WTC11 (cell line): Measurements from ENCODE around the gene RCHY1. TPM values are rescaled to one million over a fixed set of nuclear protein-coding genes. Genes with fewer than 3 reads are reported as not detected.
"Not testable (repeated sequence)": the region's sequence is repeated elsewhere in the genome, so short reads cannot be mapped to it uniquely, and the experiment has no call there.

Experiments
- ATAC-seq: fragments of 200-7000 bp; cut with Tn5 transposase; 2 replicates; pipeline ENCODE4 v1.10.0; 2021; ENCODE audit warnings: mild to moderate bottlenecking, moderate library complexity
- CTCF ChIA-PET: fragments of 300-600 bp; sonication (Branson Sonifier 250); formaldehyde crosslinking; loops from one replicate; lab custom pipeline; 2021; ENCODE audit warnings: antibody characterized with exemption; lab: Charles Lee
- POLR2A ChIA-PET: fragments of 350-600 bp; sonication (Branson Sonifier 250); formaldehyde crosslinking; loops from one replicate; lab custom pipeline; 2021; ENCODE audit warnings: antibody characterized with exemption; lab: Charles Lee
- DNase-seq: peaks from one replicate; pipeline ENCODE4 v3.0.0; 2021; ENCODE audit warnings: low spot score
- H3K27ac Mint-ChIP-seq: 2 replicates; pipeline ENCODE4 v1.8.0; 2021; ENCODE audit warnings: mixed read lengths
- H3K27me3 Mint-ChIP-seq: 2 replicates; pipeline ENCODE4 v1.8.0; 2021; ENCODE audit warnings: low read depth, mild to moderate bottlenecking, moderate library complexity, mixed read lengths
- H3K36me3 Mint-ChIP-seq: 2 replicates; pipeline ENCODE4 v1.8.0; 2021; ENCODE audit warnings: mixed read lengths
- H3K4me1 Mint-ChIP-seq: 2 replicates; pipeline ENCODE4 v1.8.0; 2022; ENCODE audit warnings: mixed read lengths
- H3K4me3 Mint-ChIP-seq: 2 replicates; pipeline ENCODE4 v1.8.0; 2021; ENCODE audit warnings: mild to moderate bottlenecking, moderate library complexity, mixed read lengths
- H3K9me3 Mint-ChIP-seq: 2 replicates; pipeline ENCODE4 v1.8.0; 2021; ENCODE audit warnings: mixed read lengths
- AR ChIP-seq: fragments of 250-450 bp; sonication (Bioruptor Pico); IDR thresholded peaks from 2 replicates; pipeline ENCODE4 v1.9.0; 2021; ENCODE audit warnings: mild to moderate bottlenecking
- CBFB ChIP-seq: sonication (generic); formaldehyde crosslinking; IDR thresholded peaks from 2 replicates; pipeline ENCODE4 v1.8.1; 2022; ENCODE audit warnings: mild to moderate bottlenecking, low read depth, missing genetic modification reagents
- CTCF ChIP-seq: fragments of 200-600 bp; IDR thresholded peaks from 2 replicates; pipeline ENCODE4 v1.8.0; 2022; ENCODE audit warnings: antibody characterized with exemption
- FOXJ3 ChIP-seq: sonication (generic); formaldehyde crosslinking; IDR thresholded peaks from 2 replicates; pipeline ENCODE4 v1.9.0; 2021; ENCODE audit warnings: missing genetic modification reagents, mild to moderate bottlenecking, borderline replicate concordance
- FOXK1 ChIP-seq: sonication (generic); formaldehyde crosslinking; IDR thresholded peaks from 2 replicates; pipeline ENCODE4 v1.8.0; 2022; ENCODE audit warnings: mild to moderate bottlenecking, moderate library complexity, missing genetic modification reagents
- FOXP1 ChIP-seq: sonication (generic); formaldehyde crosslinking; IDR thresholded peaks from 2 replicates; pipeline ENCODE4 v1.8.0; 2022; ENCODE audit warnings: missing genetic modification reagents, mild to moderate bottlenecking, moderate library complexity, borderline replicate concordance
- HMGA2 ChIP-seq: fragments of 250-450 bp; sonication (Bioruptor Pico); IDR thresholded peaks from 2 replicates; pipeline ENCODE4 v1.4.0; 2021; ENCODE audit warnings: mild to moderate bottlenecking, moderate library complexity
- SMAD3 ChIP-seq: sonication (generic); formaldehyde crosslinking; IDR thresholded peaks from 2 replicates; pipeline ENCODE4 v1.8.0; 2022; ENCODE audit warnings: missing genetic modification reagents, mild to moderate bottlenecking, borderline replicate concordance
- TP53 ChIP-seq: sonication (generic); formaldehyde crosslinking; IDR thresholded peaks from 2 replicates; pipeline ENCODE4 v1.8.1; 2023; ENCODE audit warnings: mild to moderate bottlenecking, missing genetic modification reagents
- total RNA-seq: library from RNA; stranded (reverse); gene quantifications from 3 replicates; pipeline ENCODE4 v1.2.3, GENCODE V29; 2021
- TF ChIP-seq, protein P1 (sequence below): sonication (generic); formaldehyde crosslinking; IDR thresholded peaks from 2 replicates; pipeline ENCODE4 v1.8.0; 2022; ENCODE audit warnings: missing genetic modification reagents
- TF ChIP-seq, protein P2 (sequence below): fragments of 250-450 bp; sonication (Bioruptor Pico); IDR thresholded peaks from 2 replicates; pipeline ENCODE4 v1.9.0; 2021; ENCODE audit warnings: mild to moderate bottlenecking, borderline replicate concordance
- TF ChIP-seq, protein P3 (sequence below): sonication (generic); formaldehyde crosslinking; IDR thresholded peaks from 2 replicates; pipeline ENCODE4 v1.8.1; 2023; ENCODE audit warnings: mild to moderate bottlenecking, missing genetic modification reagents, moderate library complexity

RCHY1 gene
- total RNA-seq, 1 experiment from 2014 or later: 37.8 TPM

GRCh38 chr4:75525086-75525485 is 10.9 kb upstream of the RCHY1 start:
- POLR2A ChIA-PET: interaction anchor here (0.6 kb wide), 1 partner anchor 183 kb away, joined by 3 read pairs; no protein-coding TSS in a partner anchor
- H3K4me1 Mint-ChIP-seq: no peaks in the 10 kb centered on the region
- no peak for DNase-seq
- H3K27ac Mint-ChIP-seq: no peak overlapping the region
- TF ChIP-seq CTCF (no peak), TP53 (CRISPR knock-in tag) (no peak), SMAD3 (CRISPR knock-in tag) (no peak)
- TF ChIP-seq, protein P1, sequence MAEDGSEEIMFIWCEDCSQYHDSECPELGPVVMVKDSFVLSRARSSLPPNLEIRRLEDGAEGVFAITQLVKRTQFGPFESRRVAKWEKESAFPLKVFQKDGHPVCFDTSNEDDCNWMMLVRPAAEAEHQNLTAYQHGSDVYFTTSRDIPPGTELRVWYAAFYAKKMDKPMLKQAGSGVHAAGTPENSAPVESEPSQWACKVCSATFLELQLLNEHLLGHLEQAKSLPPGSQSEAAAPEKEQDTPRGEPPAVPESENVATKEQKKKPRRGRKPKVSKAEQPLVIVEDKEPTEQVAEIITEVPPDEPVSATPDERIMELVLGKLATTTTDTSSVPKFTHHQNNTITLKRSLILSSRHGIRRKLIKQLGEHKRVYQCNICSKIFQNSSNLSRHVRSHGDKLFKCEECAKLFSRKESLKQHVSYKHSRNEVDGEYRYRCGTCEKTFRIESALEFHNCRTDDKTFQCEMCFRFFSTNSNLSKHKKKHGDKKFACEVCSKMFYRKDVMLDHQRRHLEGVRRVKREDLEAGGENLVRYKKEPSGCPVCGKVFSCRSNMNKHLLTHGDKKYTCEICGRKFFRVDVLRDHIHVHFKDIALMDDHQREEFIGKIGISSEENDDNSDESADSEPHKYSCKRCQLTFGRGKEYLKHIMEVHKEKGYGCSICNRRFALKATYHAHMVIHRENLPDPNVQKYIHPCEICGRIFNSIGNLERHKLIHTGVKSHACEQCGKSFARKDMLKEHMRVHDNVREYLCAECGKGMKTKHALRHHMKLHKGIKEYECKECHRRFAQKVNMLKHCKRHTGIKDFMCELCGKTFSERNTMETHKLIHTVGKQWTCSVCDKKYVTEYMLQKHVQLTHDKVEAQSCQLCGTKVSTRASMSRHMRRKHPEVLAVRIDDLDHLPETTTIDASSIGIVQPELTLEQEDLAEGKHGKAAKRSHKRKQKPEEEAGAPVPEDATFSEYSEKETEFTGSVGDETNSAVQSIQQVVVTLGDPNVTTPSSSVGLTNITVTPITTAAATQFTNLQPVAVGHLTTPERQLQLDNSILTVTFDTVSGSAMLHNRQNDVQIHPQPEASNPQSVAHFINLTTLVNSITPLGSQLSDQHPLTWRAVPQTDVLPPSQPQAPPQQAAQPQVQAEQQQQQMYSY (CRISPR knock-in tag): no peak
- H3K27me3 Mint-ChIP-seq: no peaks in the 10 kb centered on the region
- no peak for ATAC-seq
- H3K4me3 Mint-ChIP-seq: no peak overlapping the region
- peaks cover 45% of the 10 kb centered on the region for H3K36me3 Mint-ChIP-seq
- no peaks in the 10 kb centered on the region for H3K9me3 Mint-ChIP-seq
- CTCF ChIA-PET: no interaction called here

GRCh38 chr4:75519452-75519851 is 5.2 kb upstream of the RCHY1 start:
- ATAC-seq, DNase-seq, H3K27me3 Mint-ChIP-seq, H3K4me3 Mint-ChIP-seq, H3K4me1 Mint-ChIP-seq, POLR2A ChIA-PET, CTCF ChIA-PET, H3K9me3 Mint-ChIP-seq, H3K27ac Mint-ChIP-seq: not testable (repeated sequence)
- H3K36me3 Mint-ChIP-seq: peaks cover 48% of the 10 kb centered on the region

DNA sequence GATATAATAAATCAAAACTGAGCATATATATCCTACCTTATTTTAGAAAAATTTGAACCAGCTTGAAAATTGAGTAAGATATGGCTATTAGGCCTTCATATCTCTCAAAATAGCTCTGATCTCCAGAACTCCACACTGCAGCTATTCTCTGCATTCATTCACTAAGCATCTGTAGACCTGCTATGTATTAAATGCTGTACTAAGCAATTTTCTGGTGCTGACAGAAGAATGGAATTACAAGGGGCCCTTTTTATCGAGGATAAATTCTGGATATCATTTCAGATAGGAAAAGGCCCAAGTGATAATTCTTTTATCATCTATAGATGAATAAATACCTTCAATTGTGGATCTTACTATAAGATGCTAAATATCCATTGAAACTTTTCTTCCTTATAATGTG is 1.9 kb upstream of the RCHY1 start:
- ATAC-seq: no peak
- POLR2A ChIA-PET: no interaction called here
- H3K27me3 Mint-ChIP-seq: no peaks in the 10 kb centered on the region
- TF ChIP-seq, protein P1 (CRISPR knock-in tag): no peak
- TF ChIP-seq, protein P2, sequence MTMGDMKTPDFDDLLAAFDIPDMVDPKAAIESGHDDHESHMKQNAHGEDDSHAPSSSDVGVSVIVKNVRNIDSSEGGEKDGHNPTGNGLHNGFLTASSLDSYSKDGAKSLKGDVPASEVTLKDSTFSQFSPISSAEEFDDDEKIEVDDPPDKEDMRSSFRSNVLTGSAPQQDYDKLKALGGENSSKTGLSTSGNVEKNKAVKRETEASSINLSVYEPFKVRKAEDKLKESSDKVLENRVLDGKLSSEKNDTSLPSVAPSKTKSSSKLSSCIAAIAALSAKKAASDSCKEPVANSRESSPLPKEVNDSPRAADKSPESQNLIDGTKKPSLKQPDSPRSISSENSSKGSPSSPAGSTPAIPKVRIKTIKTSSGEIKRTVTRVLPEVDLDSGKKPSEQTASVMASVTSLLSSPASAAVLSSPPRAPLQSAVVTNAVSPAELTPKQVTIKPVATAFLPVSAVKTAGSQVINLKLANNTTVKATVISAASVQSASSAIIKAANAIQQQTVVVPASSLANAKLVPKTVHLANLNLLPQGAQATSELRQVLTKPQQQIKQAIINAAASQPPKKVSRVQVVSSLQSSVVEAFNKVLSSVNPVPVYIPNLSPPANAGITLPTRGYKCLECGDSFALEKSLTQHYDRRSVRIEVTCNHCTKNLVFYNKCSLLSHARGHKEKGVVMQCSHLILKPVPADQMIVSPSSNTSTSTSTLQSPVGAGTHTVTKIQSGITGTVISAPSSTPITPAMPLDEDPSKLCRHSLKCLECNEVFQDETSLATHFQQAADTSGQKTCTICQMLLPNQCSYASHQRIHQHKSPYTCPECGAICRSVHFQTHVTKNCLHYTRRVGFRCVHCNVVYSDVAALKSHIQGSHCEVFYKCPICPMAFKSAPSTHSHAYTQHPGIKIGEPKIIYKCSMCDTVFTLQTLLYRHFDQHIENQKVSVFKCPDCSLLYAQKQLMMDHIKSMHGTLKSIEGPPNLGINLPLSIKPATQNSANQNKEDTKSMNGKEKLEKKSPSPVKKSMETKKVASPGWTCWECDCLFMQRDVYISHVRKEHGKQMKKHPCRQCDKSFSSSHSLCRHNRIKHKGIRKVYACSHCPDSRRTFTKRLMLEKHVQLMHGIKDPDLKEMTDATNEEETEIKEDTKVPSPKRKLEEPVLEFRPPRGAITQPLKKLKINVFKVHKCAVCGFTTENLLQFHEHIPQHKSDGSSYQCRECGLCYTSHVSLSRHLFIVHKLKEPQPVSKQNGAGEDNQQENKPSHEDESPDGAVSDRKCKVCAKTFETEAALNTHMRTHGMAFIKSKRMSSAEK (CRISPR knock-in tag): no peak
- no peak for TF ChIP-seq FOXK1 (CRISPR knock-in tag)
- no peak for TF ChIP-seq AR (CRISPR knock-in tag)
- TF ChIP-seq FOXP1 (CRISPR knock-in tag): no peak
- no peak for TF ChIP-seq FOXJ3
- TF ChIP-seq HMGA2 (CRISPR knock-in tag): no peak
- no peak for TF ChIP-seq CBFB (CRISPR knock-in tag)
- TF ChIP-seq, protein P3, sequence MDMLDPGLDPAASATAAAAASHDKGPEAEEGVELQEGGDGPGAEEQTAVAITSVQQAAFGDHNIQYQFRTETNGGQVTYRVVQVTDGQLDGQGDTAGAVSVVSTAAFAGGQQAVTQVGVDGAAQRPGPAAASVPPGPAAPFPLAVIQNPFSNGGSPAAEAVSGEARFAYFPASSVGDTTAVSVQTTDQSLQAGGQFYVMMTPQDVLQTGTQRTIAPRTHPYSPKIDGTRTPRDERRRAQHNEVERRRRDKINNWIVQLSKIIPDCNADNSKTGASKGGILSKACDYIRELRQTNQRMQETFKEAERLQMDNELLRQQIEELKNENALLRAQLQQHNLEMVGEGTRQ (CRISPR knock-in tag): no peak

More for the DNA sequence above, 1.9 kb upstream of the RCHY1 start:
- Mint-ChIP-seq H3K4me1 (peaks cover 13% of the 10 kb centered on the region), H3K27ac (no peak overlapping the region), H3K4me3 (no peak overlapping the region), H3K36me3 (peaks cover 40% of the 10 kb centered on the region), H3K9me3 (0 out of 2 replicates have a peak, but pooled peaks cover 3% of the 10 kb centered on the region)
- CTCF ChIA-PET: no interaction called here
- no peak for DNase-seq
